ENCODE measurements around the gene MAP3K5. TPM values are rescaled to one million over a fixed set of nuclear protein-coding genes. Genes with fewer than 3 reads are reported as not detected.

The MAP3K5 gene
- total RNA-seq, 4 donors from 2014 or later, result 16.2 to 52.7 (median 34.8) TPM

DNA sequence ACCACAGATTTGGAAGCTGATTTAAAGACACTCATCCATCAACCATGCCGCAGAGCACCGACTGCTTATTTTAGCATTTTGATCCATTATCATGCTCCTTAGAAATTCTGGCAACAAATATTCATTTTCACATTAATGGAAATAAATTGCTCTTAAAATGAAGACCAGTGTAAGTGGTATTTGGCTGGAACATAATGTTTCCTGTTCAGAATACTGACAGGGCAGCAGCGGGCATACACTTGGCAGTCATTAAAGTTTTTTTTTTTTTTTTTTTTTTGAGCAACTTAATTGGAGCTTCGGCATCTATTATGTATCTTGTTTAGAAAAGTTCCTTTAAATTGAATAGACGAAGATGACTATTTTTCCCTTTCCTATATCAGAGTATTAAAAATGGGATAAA lies 47.4 kb downstream of the MAP3K5 start:
- Histone ChIP-seq H3K27me3 (no peaks in the 10 kb centered on the region), H3K9me3 (no peaks in the 10 kb centered on the region), H3K36me3 (no peaks in the 10 kb centered on the region), H3K4me1 (peaks cover 0 to 3% (median 1%) of the 10 kb centered on the region in 4 donors), H3K27ac (no peak overlapping the region), H3K4me3 (no peak overlapping the region)
- in situ Hi-C loops (cut with MboI; ENCODE audit: low pct_ligation_motif_present in 1 of 4, low pct_unique_long_range_greater_than_20kb in 1 of 4, low sequenced_read_pairs in 3 of 4) (no loop called here), intact Hi-C loops (cut with DNase I; ENCODE audit: low total_unique reads) (no loop called here)
- TF ChIP-seq POLR2A (IDR thresholded peaks at IDR 0.05) (no peak), POLR2AphosphoS5 (IDR thresholded peaks at IDR 0.05) (no peak), EP300 (IDR thresholded peaks at IDR 0.05; ENCODE audit: low read depth) (no peak)
- TF ChIP-seq, protein P1, sequence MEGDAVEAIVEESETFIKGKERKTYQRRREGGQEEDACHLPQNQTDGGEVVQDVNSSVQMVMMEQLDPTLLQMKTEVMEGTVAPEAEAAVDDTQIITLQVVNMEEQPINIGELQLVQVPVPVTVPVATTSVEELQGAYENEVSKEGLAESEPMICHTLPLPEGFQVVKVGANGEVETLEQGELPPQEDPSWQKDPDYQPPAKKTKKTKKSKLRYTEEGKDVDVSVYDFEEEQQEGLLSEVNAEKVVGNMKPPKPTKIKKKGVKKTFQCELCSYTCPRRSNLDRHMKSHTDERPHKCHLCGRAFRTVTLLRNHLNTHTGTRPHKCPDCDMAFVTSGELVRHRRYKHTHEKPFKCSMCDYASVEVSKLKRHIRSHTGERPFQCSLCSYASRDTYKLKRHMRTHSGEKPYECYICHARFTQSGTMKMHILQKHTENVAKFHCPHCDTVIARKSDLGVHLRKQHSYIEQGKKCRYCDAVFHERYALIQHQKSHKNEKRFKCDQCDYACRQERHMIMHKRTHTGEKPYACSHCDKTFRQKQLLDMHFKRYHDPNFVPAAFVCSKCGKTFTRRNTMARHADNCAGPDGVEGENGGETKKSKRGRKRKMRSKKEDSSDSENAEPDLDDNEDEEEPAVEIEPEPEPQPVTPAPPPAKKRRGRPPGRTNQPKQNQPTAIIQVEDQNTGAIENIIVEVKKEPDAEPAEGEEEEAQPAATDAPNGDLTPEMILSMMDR (IDR thresholded peaks at IDR 0.05), result no peak
- no peak for DNase-seq
- WGBS, 2 donors (ENCODE audit: low coverage in 1 of 2), result 77 to 87% methylated on average over 5 of the region's 5 CpGs

DNA sequence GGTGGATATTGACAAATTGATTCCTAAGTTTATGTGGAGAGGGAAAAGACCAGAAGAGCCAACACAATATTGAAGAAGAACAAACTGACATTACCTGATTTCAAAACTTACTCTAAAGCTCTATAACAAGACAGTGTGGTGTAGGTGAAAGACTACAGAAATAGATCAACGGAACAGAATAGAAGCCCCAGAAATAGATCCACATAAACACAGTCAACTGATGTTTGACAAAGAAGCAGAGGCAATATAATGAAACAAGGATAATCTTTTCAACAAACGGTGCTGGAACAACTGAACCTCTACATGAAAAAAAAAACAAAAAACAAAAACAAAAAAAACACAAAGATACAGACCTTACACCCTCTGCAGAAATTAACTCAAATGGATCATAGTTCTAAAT lies 50.2 kb downstream of the MAP3K5 start:
- Histone ChIP-seq H3K27ac (no peak overlapping the region), H3K9me3 (no peaks in the 10 kb centered on the region), H3K27me3 (no peaks in the 10 kb centered on the region), H3K4me3 (no peak overlapping the region), H3K4me1 (peaks cover 0 to 20% (median 11%) of the 10 kb centered on the region in 4 donors), H3K36me3 (no peaks in the 10 kb centered on the region)
- intact Hi-C loops (cut with DNase I; ENCODE audit: low total_unique reads), result no loop called here
- no peak for DNase-seq
- WGBS, 2 donors (ENCODE audit: low coverage in 1 of 2), result 86% methylated on average over 2 of the region's 2 CpGs
- TF ChIP-seq POLR2AphosphoS5 (IDR thresholded peaks at IDR 0.05) (no peak), EP300 (IDR thresholded peaks at IDR 0.05; ENCODE audit: low read depth) (no peak), POLR2A (IDR thresholded peaks at IDR 0.05) (no peak)
- TF ChIP-seq, protein P1 (IDR thresholded peaks at IDR 0.05), result no peak
- in situ Hi-C loops (cut with MboI; ENCODE audit: low pct_ligation_motif_present in 1 of 4, low pct_unique_long_range_greater_than_20kb in 1 of 4, low sequenced_read_pairs in 3 of 4), result no loop called here

DNA sequence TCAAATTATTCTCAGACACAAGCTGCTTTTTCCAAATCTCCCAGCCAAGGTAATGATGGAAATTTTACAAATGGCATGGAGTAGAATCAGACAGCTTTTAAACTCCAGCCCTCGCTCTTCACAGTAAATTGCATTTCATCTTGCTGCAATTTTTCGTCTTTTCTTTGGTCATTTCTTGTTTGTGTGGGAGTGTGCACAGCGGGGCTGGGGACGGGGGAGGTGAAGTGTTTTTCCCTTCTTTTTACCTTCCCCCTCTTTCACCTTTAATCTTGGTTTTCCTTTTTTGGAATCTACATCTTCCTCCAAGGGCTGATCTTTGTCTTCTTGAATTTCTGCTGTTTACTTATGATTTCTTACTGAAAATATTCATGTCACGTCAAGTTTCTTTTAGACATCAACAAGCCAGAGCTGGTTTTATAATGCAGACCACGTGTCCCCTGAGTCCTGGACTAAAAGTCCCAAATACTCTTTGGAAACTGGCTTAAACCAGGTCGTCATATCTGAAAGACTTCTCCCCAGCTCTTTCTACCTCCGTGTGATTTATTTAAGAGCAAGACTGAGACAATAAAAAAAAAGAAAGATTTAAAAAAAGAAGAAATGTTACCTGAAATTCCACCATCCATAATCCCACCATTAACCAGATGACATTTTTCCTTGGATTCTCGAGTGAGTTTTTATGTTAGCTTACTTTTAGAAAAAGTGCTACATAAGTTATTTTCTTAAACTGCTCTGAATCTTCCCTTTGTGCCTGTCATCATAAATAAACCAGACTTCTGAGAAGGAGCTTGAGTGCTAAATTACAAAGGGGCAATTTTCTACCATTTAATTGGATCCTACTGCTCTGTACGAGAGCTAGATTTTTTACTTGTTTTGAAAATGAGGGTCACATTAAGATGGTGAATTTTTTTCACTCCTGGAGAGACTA lies 52.0 kb downstream of the MAP3K5 start:
- no peak for DNase-seq
- Histone ChIP-seq H3K27ac (peak overlapping the region in 1 of 4 donors; percentile 14), H3K27me3 (no peaks in the 10 kb centered on the region), H3K36me3 (no peaks in the 10 kb centered on the region), H3K9me3 (no peaks in the 10 kb centered on the region), H3K4me1 (peaks cover 0 to 22% (median 11%) of the 10 kb centered on the region in 4 donors), H3K4me3 (no peak overlapping the region)
- in situ Hi-C loops (cut with MboI; ENCODE audit: low pct_ligation_motif_present in 1 of 4, low pct_unique_long_range_greater_than_20kb in 1 of 4, low sequenced_read_pairs in 3 of 4), result no loop called here
- intact Hi-C loops (cut with DNase I; ENCODE audit: low total_unique reads), result no loop called here
- 78 to 83% methylated on average over 10 of the region's 10 CpGs for WGBS, 2 donors (ENCODE audit: low coverage in 1 of 2)
- TF ChIP-seq, protein P1 (IDR thresholded peaks at IDR 0.05), result no peak
- TF ChIP-seq POLR2A (IDR thresholded peaks at IDR 0.05), result no peak
- TF ChIP-seq EP300 (IDR thresholded peaks at IDR 0.05; ENCODE audit: low read depth), result no peak
- TF ChIP-seq POLR2AphosphoS5 (IDR thresholded peaks at IDR 0.05), result no peak

DNA sequence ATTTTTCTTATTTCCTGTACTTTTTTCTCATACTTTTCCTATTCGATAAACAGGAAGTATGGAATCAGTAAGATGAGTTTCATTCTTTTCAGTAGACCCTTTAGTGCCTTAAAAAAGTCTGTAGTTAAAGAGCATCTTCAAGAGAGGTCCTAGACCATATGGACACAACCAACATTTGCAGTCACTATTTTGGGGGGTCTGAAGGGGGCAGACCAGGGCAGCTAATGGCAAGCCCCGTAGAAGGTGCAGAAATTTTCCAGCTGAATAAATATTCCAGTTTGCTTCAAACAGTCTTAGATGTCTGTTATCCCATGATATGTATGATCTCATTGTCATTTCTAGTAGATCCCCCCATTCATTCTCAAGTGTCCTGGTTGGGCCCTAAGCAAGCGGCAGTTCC lies 52.8 kb downstream of the MAP3K5 start:
- in situ Hi-C loops (cut with MboI; ENCODE audit: low pct_ligation_motif_present in 1 of 4, low pct_unique_long_range_greater_than_20kb in 1 of 4, low sequenced_read_pairs in 3 of 4), result no loop called here
- Histone ChIP-seq H3K4me1 (peaks cover 0 to 22% (median 11%) of the 10 kb centered on the region in 4 donors), H3K27ac (peak overlapping the region in 2 of 4 donors; percentile 14 to 48), H3K36me3 (no peaks in the 10 kb centered on the region), H3K4me3 (no peak overlapping the region), H3K27me3 (no peaks in the 10 kb centered on the region), H3K9me3 (no peaks in the 10 kb centered on the region)
- intact Hi-C loops (cut with DNase I; ENCODE audit: low total_unique reads), result no loop called here
- 81 to 94% methylated on average over 1 to 3 of the region's 3 CpGs for WGBS, 2 donors (ENCODE audit: low coverage in 1 of 2)
- TF ChIP-seq, protein P1 (IDR thresholded peaks at IDR 0.05), result no peak
- no peak for TF ChIP-seq EP300 (IDR thresholded peaks at IDR 0.05; ENCODE audit: low read depth)
- no peak for DNase-seq
